ENCODE measurements around the gene PDGFA.

PDGFA gene

DNA sequence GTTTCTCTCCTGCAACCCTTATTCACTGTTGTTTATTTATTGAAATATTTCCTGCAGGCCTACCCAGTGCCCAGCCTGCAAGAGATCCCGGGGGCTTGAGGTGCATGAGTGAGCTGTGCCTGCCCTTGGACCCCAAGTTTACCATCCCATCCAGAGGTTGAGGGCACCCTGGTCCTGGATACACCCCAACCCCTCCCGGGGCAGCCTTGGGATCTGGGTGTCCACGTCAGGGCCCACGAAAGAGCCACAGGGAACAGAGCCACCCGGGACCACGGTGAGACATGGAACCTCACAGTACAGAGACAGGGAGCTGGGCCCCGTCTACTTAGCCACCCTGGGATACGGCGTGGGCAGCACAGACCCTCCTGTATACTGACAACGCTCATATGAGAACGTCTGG is 28.8 kb upstream of the PDGFA start:
- no peak for TF ChIP-seq EZH2phosphoT487 (IDR thresholded peaks at IDR 0.05; ENCODE audit: borderline replicate concordance, low read length)
- TF ChIP-seq, protein P1, sequence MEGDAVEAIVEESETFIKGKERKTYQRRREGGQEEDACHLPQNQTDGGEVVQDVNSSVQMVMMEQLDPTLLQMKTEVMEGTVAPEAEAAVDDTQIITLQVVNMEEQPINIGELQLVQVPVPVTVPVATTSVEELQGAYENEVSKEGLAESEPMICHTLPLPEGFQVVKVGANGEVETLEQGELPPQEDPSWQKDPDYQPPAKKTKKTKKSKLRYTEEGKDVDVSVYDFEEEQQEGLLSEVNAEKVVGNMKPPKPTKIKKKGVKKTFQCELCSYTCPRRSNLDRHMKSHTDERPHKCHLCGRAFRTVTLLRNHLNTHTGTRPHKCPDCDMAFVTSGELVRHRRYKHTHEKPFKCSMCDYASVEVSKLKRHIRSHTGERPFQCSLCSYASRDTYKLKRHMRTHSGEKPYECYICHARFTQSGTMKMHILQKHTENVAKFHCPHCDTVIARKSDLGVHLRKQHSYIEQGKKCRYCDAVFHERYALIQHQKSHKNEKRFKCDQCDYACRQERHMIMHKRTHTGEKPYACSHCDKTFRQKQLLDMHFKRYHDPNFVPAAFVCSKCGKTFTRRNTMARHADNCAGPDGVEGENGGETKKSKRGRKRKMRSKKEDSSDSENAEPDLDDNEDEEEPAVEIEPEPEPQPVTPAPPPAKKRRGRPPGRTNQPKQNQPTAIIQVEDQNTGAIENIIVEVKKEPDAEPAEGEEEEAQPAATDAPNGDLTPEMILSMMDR (IDR thresholded peaks at IDR 0.05; ENCODE audit: low read depth, low read length, poor library complexity, severe bottlenecking) = no peak
- Histone ChIP-seq H3F3A (ENCODE audit: control insufficient read depth, insufficient read depth) (no peaks in the 10 kb centered on the region), H3K27ac (ENCODE audit: low read depth, low read length) (no peak overlapping the region), H3K27me3 (ENCODE audit: control insufficient read depth, low read length) (no peaks in the 10 kb centered on the region), H3K36me3 (ENCODE audit: control insufficient read depth, low read length) (no peaks in the 10 kb centered on the region), H3K9me3 (ENCODE audit: control insufficient read depth, insufficient read depth, low read length) (no peaks in the 10 kb centered on the region), H4K20me1 (ENCODE audit: control insufficient read depth, insufficient read depth, low read depth, low read length) (no peaks in the 10 kb centered on the region), H3K4me3 (ENCODE audit: low read length) (no peak overlapping the region), H3K4me1 (ENCODE audit: control insufficient read depth, low read length) (no peaks in the 10 kb centered on the region), H3K79me2 (ENCODE audit: control insufficient read depth, low read length) (no peaks in the 10 kb centered on the region), H3K9me2 (replicated peaks; ENCODE audit: control insufficient read depth, low read length) (no peaks in the 10 kb centered on the region), H3K4me2 (ENCODE audit: low read length) (no peak overlapping the region)

DNA sequence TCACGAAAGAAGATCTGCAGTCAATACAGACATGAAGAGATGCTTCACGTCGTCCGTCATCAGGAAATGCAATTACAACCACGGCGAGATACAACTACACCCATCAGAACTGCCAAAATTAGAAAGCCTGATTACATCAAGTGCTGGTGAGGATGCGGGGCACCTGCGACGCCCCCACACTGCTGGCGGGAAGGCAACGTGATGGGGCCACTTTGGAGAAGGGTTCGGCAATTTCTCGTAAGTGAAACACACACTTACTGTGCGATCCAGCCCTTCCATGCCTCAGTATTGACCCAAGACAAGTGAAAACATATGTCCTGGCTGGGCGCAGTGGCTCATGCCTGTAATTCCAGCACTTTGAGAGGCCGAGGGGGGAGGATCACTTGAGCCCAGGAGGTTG is 25.8 kb upstream of the PDGFA start:
- Histone ChIP-seq H3K27ac (ENCODE audit: low read depth, low read length) (no peak overlapping the region), H4K20me1 (ENCODE audit: control insufficient read depth, insufficient read depth, low read depth, low read length) (no peaks in the 10 kb centered on the region), H3K36me3 (ENCODE audit: control insufficient read depth, low read length) (no peaks in the 10 kb centered on the region), H3K4me3 (ENCODE audit: low read length) (no peak overlapping the region), H3K27me3 (ENCODE audit: control insufficient read depth, low read length) (no peaks in the 10 kb centered on the region), H3K4me1 (ENCODE audit: control insufficient read depth, low read length) (no peaks in the 10 kb centered on the region), H3K9me2 (replicated peaks; ENCODE audit: control insufficient read depth, low read length) (no peaks in the 10 kb centered on the region), H3F3A (ENCODE audit: control insufficient read depth, insufficient read depth) (no peaks in the 10 kb centered on the region), H3K79me2 (ENCODE audit: control insufficient read depth, low read length) (no peaks in the 10 kb centered on the region), H3K4me2 (ENCODE audit: low read length) (no peak overlapping the region), H3K9me3 (ENCODE audit: control insufficient read depth, insufficient read depth, low read length) (no peaks in the 10 kb centered on the region)
- TF ChIP-seq EZH2phosphoT487 (IDR thresholded peaks at IDR 0.05; ENCODE audit: borderline replicate concordance, low read length) = no peak
- TF ChIP-seq, protein P1 (IDR thresholded peaks at IDR 0.05; ENCODE audit: low read depth, low read length, poor library complexity, severe bottlenecking) = no peak

DNA sequence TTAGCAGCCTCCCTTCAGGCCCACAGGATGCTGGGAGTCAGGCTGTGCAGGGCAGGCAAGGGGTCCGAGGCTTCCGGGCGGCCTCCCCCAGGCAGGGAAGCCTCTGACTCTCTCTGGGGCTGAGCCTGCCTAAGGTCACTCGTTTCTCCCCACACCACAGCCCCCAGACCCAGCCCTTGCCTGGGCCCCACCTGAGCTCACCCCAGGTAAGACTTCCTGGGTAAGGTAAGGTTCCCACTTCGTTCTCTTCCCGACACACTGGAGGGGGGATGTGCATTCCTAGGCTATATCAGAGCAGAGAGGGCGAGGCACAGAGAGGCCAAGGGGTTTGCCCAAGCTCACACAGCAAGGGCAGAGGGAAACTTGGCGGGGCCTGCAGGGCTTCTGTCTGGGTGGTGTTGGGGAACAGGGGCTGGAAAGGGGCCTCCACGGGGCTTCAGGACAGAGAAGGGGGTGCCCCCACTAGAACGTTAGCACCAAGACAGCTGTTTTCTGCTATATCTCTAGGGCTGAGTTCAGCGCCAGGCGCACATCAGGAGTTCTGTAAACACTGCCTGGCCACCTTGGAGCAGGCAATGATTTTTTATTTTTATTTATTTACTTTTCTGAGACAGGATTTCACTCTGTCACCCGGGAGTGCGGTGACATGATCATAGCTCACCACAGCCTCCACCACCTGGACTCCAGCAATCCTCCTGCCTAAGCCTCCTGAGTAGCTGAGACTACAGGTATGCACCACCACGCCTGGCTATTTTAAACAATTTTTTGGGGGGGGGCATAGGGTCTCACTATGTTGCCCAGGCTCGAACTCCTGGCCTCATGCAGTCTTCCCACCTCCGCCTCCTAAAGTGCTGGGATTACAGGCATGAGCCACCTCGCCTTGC is 24.9 kb upstream of the PDGFA start:
- no peak overlapping the region for H3K4me2 ChIP-seq (ENCODE audit: low read length)
- no peaks in the 10 kb centered on the region for H4K20me1 ChIP-seq (ENCODE audit: control insufficient read depth, insufficient read depth, low read depth, low read length)
- H3K27ac ChIP-seq (ENCODE audit: low read depth, low read length) = no peak overlapping the region
- H3F3A ChIP-seq (ENCODE audit: control insufficient read depth, insufficient read depth) = no peaks in the 10 kb centered on the region
- no peaks in the 10 kb centered on the region for H3K9me3 ChIP-seq (ENCODE audit: control insufficient read depth, insufficient read depth, low read length)
- H3K9me2 ChIP-seq (replicated peaks; ENCODE audit: control insufficient read depth, low read length) = no peaks in the 10 kb centered on the region
- no peaks in the 10 kb centered on the region for H3K4me1 ChIP-seq (ENCODE audit: control insufficient read depth, low read length)
- no peaks in the 10 kb centered on the region for H3K27me3 ChIP-seq (ENCODE audit: control insufficient read depth, low read length)
- no peaks in the 10 kb centered on the region for H3K36me3 ChIP-seq (ENCODE audit: control insufficient read depth, low read length)
- TF ChIP-seq, protein P1 (IDR thresholded peaks at IDR 0.05; ENCODE audit: low read depth, low read length, poor library complexity, severe bottlenecking) = no peak
- no peak for TF ChIP-seq EZH2phosphoT487 (IDR thresholded peaks at IDR 0.05; ENCODE audit: borderline replicate concordance, low read length)
- no peaks in the 10 kb centered on the region for H3K79me2 ChIP-seq (ENCODE audit: control insufficient read depth, low read length)
- no peak overlapping the region for H3K4me3 ChIP-seq (ENCODE audit: low read length)

Measured in DOHH2 (cell line).